NCI-H1105 (cell line): ENCODE measurements around the gene CLBA1.
"Not testable (repeated sequence)": the region's sequence is repeated elsewhere in the genome, so short reads cannot be mapped to it uniquely, and the experiment has no call there.

Source experiments
- DNase-seq: peaks from one replicate; lab custom pipeline; 2025; lab: John Stamatoyannopoulos, UW

The CLBA1 gene

DNA sequence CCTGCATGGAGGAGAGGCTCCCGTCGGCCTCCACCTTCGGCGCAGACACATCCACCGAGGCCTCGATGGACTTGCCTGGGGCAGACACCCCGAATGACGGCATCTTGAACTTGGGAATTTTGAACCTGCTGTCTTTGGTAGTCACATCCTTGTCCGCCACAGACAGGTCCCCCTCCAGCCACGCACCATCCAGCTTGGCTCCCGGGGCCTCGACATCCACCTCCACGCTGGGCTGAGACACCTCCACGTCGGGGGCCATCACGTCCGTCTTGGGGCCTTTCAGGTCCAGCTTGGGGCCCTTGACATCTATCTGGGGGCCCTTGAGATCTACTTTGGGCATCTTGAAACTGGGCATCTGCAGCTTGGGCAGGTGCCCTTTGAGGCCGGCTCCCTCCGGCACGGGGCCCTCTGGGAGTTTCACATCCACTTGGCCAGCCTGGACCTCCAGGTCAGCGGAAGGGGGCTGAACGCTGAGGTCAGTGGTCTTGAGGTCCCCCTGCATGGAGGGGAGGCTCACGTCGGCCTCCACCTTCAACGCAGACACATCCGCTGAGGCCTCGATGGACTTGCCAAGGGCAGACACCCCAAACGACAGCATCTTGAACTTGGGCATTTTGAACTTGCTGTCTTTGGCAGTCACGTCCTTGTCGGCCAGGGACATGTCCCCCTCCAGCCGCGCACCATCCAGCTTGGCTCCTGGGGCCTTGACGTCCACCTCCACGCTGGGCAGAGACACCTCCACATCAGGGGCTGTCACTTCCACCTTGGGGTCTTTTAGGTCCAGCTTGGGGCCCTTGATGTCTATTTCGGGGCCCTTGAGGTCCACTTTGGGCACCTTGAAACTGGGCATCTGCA, 37.5 kb upstream of the CLBA1 start:
- not testable (repeated sequence) for DNase-seq

- DNase-seq, result no peak
Measured at GRCh38 chr14:104948736-104949031, 36.9 kb upstream of the CLBA1 start.

- DNase-seq, result not testable (repeated sequence)
Measured at GRCh38 chr14:104949406-104949955, 36.1 kb upstream of the CLBA1 start.

DNA sequence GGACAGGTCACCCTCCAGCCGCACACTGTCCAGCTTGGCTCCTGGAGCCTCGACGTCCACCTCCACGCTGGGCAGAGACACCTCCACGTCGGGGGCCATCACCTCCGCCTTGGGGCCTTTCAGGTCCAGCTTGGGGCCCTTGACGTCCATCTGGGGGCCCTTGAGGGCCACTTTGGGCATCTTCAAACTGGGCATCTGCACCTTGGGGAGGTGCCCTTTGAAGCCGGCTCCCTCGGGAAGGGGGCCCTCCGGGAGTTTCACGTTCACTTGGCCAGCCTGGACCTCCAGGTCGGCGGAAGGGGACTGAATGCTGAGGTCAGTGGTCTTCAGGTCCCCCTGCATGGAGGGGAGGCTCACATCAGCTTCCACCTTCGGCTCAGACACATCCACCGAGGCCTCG, 35.6 kb upstream of the CLBA1 start:
- no peak for DNase-seq

- DNase-seq, result not testable (repeated sequence)
Measured at GRCh38 chr14:104950701-104951100, 34.9 kb upstream of the CLBA1 start.

- DNase-seq, result not testable (repeated sequence)
Measured at GRCh38 chr14:104951863-104952657, 33.5 kb upstream of the CLBA1 start.

DNA sequence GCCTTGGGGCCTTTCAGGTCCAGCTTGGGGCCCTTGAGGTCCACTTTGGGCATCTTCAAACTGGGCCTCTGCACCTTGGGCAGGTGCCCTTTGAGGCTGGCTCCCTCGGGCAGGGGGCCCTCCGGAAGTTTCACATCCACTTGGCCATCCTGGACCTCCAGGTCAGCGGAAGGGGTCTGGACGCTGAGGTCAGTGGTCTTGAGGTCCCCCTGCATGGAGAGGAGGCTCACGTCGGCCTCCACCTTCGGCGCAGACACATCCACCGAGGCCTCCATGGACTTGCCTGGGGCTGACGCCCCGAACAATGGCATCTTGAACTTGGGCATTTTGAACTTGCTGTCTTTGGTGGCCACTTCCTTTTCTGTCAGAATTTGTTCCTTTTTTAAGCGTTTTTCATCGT, 32.5 kb upstream of the CLBA1 start:
- no peak for DNase-seq

- DNase-seq, result no peak
Measured at GRCh38 chr14:104953896-104954656, 31.5 kb upstream of the CLBA1 start.

GRCh38 chr14:104954746-104955395, 30.7 kb upstream of the CLBA1 start:
- no peak for DNase-seq

DNA sequence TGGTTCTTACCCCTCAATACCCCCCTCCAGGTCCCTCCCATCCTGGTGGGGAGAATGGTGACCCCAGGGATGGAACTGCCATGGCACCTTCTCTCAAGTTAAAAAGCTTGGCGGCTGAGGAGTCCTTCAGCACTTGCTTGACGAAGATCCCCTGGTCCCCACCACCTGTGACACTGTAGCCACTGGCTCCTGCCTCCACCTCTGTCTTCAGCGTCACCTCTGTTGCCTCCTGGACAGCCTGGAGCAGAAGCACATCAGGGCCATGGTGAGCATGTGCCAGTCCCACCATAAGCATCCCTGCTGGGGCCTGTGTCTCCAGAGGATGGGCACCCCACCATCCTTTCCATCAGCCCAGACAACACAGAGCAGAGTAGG, 30.2 kb upstream of the CLBA1 start:
- DNase-seq, result no peak

- DNase-seq, result no peak
Measured at GRCh38 chr14:104956290-104956890, 29.2 kb upstream of the CLBA1 start.

GRCh38 chr14:104957146-104958113, 28.2 kb upstream of the CLBA1 start:
- no peak for DNase-seq

DNA sequence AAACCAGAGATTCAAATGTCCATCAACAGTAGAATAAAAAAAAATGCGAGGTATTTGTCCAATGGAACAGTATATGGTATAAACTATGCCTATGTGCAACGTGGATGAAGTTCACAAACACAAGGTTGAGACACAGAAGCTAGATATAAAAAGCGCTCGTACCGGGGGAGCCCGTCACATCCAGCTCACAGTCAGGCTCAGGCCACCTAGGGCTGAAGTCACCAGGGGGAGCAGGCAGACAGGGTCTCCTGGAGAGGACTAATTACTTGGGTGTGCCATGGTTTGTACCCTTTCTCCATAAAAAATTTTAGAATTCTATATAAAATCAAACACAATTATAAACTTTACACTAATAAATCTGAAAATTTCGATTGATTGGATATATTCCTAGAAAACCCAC, 21.0 kb upstream of the CLBA1 start:
- DNase-seq, result no peak

DNA sequence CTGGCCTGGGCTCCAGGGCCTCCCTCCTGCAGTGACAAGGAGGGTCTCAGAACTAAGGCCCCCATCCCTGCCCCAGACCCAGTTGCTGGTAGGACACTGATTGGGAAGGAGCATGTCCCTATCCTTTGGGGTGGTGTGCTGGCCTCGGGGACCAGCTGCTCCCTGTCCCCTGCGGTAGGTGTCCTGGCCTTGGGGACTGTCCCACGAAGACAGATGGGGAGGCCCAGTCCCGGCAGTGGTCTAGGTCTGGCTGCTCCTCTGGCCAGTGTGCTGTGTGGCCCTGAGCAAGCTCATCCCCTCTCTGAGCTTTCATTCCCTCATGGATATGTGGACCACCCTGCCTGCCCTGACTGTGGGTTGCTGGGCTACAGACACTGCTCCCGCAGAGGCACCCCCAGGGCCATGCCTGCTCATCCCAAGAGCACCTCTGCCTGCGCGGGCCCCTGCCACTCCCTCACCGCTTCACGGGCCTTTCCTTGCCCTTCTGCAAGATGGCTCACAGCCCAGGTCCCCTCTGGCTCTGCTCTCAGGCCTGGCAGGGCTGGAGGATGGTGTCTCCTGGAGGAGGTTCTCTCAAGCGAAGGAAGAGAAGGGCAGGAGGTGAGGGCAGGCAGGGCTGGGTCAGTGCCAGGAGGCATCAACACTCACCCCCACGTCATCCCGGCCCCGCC, 19.9 kb upstream of the CLBA1 start:
- DNase-seq, result no peak

DNA sequence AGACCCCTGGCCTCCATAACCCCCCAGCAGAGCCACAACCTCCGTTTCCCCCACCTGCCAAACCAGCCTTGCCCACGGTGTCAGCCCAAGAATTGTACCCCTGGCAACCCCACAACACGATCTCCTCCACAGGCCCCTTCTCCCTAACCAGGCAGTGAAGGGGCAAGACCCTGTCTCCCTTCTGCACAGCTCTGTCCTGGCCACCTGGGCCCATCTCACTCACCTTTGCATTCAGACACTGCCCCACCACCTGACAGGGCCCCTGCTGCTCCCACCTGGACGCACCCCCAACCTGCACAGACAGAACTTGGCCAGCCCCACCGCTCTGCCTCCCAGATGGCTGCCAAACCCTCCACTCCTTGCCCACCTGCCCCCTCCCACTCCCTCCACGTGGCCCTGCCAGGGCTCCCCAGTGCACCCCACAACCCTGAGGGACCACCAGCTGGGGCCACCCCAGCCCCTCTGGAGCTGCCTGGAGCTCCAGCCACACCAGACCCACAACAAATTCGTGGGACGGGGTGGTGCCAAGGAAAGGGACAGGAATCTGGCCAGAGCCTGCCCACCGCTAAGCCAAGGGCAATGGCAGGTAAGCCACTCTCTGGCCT, 19.2 kb upstream of the CLBA1 start:
- DNase-seq, result no peak

GRCh38 chr14:104966981-104967385, 18.6 kb upstream of the CLBA1 start:
- no peak for DNase-seq

DNA sequence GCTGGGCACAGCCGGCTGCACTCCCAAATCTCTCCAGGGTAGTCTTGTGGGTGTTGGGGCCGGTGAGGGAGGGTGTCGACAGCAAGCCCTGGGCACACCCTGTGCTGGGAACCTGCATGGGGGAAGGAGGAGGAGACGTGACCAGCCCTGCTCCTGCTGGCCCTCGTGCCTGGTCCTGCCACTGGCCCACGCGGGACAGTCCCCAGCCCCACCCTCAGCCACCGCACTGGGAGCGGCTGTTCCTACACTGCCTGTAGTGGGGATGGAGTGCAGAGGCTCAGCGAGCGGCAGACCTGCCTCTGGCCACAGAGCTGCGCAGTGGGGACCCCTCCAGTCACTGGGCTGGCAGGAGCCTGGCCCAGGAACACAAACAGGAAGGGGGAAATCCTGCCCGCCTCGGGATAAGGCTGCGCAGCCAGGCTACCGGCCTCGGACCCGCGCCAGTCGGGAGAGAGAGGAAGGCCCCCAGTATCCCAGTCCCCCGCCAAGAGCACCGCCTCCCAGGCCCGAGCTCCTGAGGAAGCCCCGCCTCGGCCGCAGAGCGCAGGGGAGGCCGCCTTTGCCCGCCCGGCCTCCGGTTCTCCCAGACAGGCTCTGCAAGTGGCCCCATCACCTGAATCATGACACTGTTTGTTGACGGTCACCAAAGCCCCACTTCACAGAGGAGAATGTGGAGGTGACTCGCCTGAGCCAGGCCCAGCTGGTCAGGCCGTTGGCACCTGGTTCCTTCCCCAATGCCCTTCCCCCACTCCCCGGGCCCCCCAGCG, 18.0 kb upstream of the CLBA1 start:
- no peak for DNase-seq

- no peak for DNase-seq
Measured at GRCh38 chr14:104968153-104968527, 17.4 kb upstream of the CLBA1 start.
